Heart left ventricle (tissue), 13 donors: Measurements from ENCODE around the gene GALK2.

Experiments
- CTCF ChIP-seq, 12 donors: fragments of 200-600 bp; sonication (generic) in 4 of 12; IDR thresholded peaks; one replicate each; pipeline versions ENCODE4 v1.5.0 to v1.8.0; 2018 to 2022; ENCODE audit warnings: antibody characterized with exemption in 12 of 12, mild to moderate bottlenecking in 5 of 12
- POLR2A ChIP-seq, 2 donors: fragments of 450-650 bp; IDR thresholded peaks; one replicate each; pipeline ENCODE4 v1.6.1; 2017; ENCODE audit warnings: antibody characterized with exemption in 2 of 2, mild to moderate bottlenecking in 2 of 2, moderate library complexity in 2 of 2
- donor health status: ischemic (EF 13 %, LVEDD 7.1; RV severe dilation, severe dysfunction).
- donor health status: DM: no; HTN: yes; CAD: no.
- donor health status: DM: no; HTN: no; CAD: no.
- donor health status: ischemic (EF 25% LVEDD 6.9; RV normal size, moderate dysfunction).
- donor health status: ischemic (EF 25% LVEDD 5.7; RV mildly dilated, moderate dysfunction).
- donor health status: ischemic (EF 35%, LVEDD 5.7; RV mildly dilated, moderate dysfunction).
- donor health status: nonischemic (EF 11% LVEDD 7.7; RV severe dilation, severe dysfunction).
- donor health status: DM: yes; HTN: yes; CAD: no.
- donor health status: PGD.
- donor health status: ischemic (EF 29% LVEDD 5.4; RV normal size, mild dysfunction).
- donor health status: nonischemic (EF 23%, LVEDD 6.1; RV moderate dilation, normal function).

- TF ChIP-seq POLR2A (IDR thresholded peaks at IDR 0.05) (no peak), CTCF (IDR thresholded peaks at IDR 0.05) (no peak)
Measured at GRCh38 chr15:49171790-49172189, 1.7 kb downstream of the GALK2 start.
